HG02970 (cell line): ENCODE data around the gene CAPN5.

Source experiments
- ATAC-seq: cut with Tn5 transposase; IDR thresholded peaks from one replicate; pipeline ENCODE4 v1.9.1; 2021; ENCODE audit warnings: mild to moderate bottlenecking, moderate library complexity, moderate number of reproducible peaks; ENCODE audit not compliant: unreplicated experiment, low FRiP score

The CAPN5 gene

DNA sequence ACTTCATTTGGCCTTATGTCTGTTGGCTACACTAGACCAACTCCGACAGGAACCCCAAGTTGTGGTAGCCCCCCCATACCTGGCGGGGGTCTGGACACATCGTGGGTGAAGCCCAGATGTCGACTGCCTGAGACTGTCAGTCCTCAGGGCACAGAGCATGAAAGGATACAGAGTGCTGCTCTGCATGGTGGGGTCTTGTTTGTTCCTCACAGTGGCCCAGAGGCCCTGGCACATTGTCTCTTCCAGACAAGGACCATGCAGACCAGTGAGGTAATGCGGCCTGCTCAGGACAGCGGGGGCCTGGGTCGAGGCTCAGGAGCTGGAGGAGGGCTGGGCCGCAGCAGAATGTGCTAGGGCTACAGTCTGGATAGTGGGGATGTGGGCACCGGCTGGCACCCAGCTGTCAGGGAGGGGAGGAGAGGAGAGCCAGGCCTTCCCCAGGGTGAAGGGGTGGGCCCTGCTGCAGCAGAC is 14.6 kb downstream of the CAPN5 start:
- no peak for ATAC-seq

GRCh38 chr11:77081976-77082836 is 15.4 kb downstream of the CAPN5 start:
- ATAC-seq: no peak

GRCh38 chr11:77082838-77083565 is 16.2 kb downstream of the CAPN5 start:
- ATAC-seq: no peak

DNA sequence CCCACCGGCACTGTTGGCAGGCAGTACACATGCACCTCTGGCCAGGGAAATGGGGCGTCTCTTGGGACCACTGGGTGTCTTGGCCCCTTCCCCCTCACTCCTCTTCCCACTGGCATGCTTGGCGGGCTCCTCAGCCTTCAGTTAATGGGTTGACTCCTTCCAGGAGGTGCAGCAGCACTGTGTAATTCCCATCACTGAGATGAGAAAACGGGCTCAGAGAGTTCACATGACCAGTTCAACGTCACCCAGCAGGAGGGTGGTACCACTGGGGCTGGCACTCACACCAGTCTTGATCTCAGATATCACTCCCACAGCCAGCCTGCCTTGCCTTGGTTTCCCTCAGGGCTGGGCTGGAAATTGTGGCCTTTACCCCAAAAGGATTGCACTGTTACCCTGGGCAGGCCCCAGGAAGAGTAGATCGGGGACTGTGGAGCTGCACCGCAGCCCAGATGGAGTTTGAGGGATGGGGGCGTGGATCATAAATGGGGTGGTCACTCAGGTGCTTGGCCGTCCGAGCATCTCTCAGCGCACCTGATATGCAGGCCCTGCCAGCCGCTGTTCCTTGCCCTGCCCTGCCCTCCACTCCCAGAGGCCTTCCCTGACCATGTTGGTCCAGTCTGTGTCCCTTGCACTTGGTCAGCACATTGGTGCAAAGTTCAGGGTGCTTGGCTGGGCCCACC is 16.9 kb downstream of the CAPN5 start:
- ATAC-seq: no peak

DNA sequence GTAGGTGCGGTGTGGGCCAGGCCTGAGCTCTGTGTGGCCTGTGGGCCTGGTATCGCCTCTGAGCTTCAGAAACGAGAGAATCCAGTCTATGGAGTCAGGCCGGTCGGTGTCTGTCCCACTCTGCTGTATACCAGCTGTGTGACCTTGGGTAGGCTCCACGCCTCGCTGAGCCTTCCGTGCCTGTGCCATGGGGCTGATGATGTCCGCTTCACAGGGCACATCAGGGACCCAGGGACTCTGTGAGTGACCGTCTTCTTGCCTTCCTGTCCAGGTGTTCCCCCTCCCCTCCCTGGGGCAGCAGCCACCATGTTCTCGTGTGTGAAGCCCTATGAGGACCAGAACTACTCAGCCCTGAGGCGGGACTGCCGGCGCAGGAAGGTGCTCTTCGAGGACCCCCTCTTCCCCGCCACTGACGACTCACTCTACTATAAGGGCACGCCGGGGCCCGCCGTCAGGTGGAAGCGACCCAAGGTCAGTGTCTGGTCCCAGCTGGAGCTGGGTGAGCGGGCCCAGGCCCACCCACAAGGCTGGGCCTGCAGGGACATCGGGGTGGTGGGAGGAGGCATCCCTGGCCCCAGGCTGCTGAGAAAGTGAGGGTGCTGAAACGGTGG is 17.9 kb downstream of the CAPN5 start:
- ATAC-seq: no peak

- no peak for ATAC-seq
These were observed 18.9 kb downstream of the CAPN5 start for GRCh38 chr11:77085652-77086051.

GRCh38 chr11:77086521-77087472 is 20.0 kb downstream of the CAPN5 start:
- ATAC-seq: no peak

- no peak for ATAC-seq
These were observed 21.0 kb downstream of the CAPN5 start for GRCh38 chr11:77087723-77088225.

DNA sequence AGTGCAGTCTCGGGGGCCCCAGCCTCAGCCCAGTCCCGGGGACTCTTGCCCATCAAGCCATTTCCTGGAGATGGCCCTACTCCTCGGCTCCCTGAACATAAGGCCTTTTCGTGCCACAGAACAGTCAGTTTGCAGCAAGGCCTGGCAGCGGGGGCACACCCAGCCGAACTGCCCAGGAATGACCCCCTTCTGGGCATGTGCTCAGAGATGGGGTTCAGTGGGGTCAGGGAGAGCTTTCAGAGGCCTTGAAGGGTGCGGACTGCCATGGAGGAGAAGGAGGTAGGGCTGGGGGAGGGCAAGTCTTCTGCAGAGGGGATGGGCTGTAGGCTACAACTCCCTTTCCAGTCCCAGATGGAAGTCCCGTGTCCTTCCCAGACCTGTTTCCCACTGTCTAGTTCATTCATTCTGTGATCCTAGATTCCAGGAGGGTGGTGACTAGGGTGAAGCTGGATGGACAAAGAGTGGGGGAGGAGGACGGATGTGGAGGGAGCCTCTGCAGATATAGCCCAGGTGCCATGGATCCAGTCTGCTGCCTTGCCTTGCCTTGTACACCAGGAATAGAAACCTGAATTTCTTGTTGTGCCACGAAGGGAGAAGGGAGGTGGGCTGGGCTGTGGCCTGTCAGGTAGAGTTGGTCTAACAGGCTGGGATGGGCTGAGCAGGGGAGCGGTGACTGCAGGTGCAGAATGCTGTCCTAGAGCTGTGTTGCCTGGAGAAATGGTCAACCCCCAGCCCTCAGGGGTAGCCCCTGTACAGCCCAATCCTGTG is 21.6 kb downstream of the CAPN5 start:
- ATAC-seq: no peak

- ATAC-seq: no peak
These were observed 22.3 kb downstream of the CAPN5 start for GRCh38 chr11:77089004-77089545.

- no peak for ATAC-seq
These were observed 23.2 kb downstream of the CAPN5 start for GRCh38 chr11:77090046-77090372.

DNA sequence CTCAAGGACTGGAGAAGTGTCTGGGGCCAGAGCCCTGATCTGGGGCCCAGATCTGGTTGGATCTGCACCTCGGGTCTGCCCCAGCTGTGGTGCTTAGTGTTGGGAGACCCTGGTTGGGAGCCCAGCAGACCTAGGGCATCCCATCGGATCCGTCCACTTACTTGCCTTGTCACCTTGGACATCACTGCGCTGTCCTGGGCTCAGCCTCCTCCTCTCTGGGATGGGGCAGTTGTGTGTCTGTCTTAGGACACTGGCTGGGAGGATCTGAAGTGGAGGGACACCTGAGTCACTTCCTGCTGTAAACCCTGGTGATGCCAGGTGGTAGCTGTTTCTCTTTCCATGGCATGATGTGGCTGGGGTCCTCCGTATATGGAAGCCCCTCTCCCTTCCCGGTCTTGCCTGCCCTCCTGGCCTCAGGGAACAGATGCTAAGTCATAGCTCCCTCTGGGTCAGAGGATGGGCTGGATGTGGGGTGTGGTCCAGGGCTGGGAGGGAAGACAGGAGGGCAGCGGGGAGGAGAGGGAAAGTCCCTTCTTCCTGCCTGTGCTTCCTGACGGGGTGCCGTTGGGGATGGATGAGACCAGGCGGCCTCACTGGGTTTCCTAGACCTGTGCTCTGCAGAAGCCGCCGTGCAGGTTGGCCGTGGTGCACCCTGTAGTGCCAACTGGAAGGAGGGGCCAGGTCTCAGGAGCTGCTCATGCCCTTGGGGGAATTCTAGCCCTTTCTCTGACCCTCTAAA is 23.8 kb downstream of the CAPN5 start:
- ATAC-seq: no peak

DNA sequence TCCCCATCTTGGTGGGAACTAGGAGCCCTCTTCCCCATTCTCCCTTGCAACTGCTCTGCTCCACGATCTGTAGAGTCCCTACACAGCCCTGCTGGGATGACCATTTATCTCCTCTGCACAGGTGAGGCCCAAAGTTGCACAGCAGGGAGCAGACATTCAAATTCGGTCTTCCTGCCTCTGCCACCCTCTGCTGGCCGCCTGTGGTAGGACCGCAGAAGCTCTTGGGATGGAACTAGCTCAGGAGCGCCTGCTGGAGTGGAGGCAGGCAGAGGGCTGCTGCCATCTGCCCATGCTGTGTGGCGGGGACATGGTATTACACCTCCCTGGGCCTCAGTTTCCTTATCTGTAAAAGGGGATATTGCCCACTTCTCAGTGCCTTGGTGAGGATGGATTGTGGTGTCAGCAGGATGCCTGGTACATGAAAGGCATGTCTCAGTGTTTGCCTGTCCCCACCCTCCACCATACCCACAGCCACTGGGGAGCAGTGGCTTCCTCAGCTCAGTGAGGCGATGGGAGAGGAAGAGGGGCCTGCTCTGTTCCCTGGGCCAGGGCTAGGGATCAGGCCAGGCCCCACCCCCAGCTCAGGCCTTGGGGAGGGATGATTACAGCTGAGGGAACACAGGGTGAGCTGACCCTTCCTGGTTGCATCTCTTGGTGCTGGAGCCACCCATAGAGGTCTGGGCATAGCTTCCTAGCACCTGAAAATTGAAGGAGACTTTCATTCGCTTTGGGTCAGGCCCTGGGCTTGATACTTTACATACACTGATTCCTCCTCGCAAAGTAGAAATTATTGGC is 24.6 kb downstream of the CAPN5 start:
- ATAC-seq: no peak

DNA sequence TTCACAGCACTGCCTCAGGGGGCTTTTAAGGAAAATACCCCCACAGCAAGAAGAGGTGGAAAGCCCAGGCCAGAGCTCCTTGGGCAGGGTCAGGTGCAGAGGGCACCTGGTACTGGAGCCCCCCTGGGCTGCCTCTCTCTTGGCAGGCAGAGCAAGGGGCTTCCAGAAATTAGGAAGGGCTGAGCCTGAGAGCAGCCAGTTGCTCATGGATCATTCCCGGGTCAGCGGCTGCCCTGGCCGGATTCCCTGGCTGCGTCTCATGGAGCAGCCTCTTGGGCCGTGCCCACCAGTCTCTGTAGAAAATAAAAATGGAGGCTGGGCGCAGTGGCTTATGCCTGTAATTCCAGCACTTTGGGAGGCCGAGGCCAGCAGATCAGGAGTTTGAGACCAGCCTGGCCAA is 25.6 kb downstream of the CAPN5 start:
- ATAC-seq: no peak

- ATAC-seq: no peak
These were observed 26.5 kb downstream of the CAPN5 start for GRCh38 chr11:77093056-77093891.
